GM19468 (cell line): ENCODE measurements around the gene MEGF11.

Source experiments
- ATAC-seq: cut with Tn5 transposase; IDR thresholded peaks from one replicate; pipeline ENCODE4 v1.9.1; 2021; ENCODE audit warnings: mild to moderate bottlenecking, moderate library complexity, moderate number of reproducible peaks; ENCODE audit not compliant: unreplicated experiment; ENCODE audit errors: extremely low read depth

The MEGF11 gene

GRCh38 chr15:66222273-66223198 is 31.0 kb downstream of the MEGF11 start:
- ATAC-seq = no peak

GRCh38 chr15:66221126-66221525 is 32.4 kb downstream of the MEGF11 start:
- no peak for ATAC-seq

GRCh38 chr15:66220601-66221000 is 32.9 kb downstream of the MEGF11 start:
- ATAC-seq = no peak

- ATAC-seq = no peak
Observed at GRCh38 chr15:66219339-66219738, 34.2 kb downstream of the MEGF11 start.

- ATAC-seq = no peak
Observed at GRCh38 chr15:66216806-66217205, 36.7 kb downstream of the MEGF11 start.

GRCh38 chr15:66215811-66216210 is 37.7 kb downstream of the MEGF11 start:
- no peak for ATAC-seq

GRCh38 chr15:66214246-66214645 is 39.3 kb downstream of the MEGF11 start:
- no peak for ATAC-seq

- no peak for ATAC-seq
Observed at GRCh38 chr15:66212563-66212921, 41.0 kb downstream of the MEGF11 start.

GRCh38 chr15:66211670-66212562 is 41.6 kb downstream of the MEGF11 start:
- no peak for ATAC-seq

GRCh38 chr15:66210684-66211083 is 42.9 kb downstream of the MEGF11 start:
- no peak for ATAC-seq

GRCh38 chr15:66198757-66199156 is 54.8 kb downstream of the MEGF11 start:
- no peak for ATAC-seq

- ATAC-seq = no peak
Observed at GRCh38 chr15:66196602-66197001, 56.9 kb downstream of the MEGF11 start.

- no peak for ATAC-seq
Observed at GRCh38 chr15:66195621-66196230, 57.8 kb downstream of the MEGF11 start.

- no peak for ATAC-seq
Observed at GRCh38 chr15:66193066-66193465, 60.5 kb downstream of the MEGF11 start.

- ATAC-seq = no peak
Observed at GRCh38 chr15:66190746-66191145, 62.8 kb downstream of the MEGF11 start.

- no peak for ATAC-seq
Observed at GRCh38 chr15:66189291-66189690, 64.3 kb downstream of the MEGF11 start.

GRCh38 chr15:66188464-66188863 is 65.1 kb downstream of the MEGF11 start:
- ATAC-seq = no peak

GRCh38 chr15:66187271-66187670 is 66.3 kb downstream of the MEGF11 start:
- ATAC-seq = no peak

GRCh38 chr15:66186049-66186825 is 67.3 kb downstream of the MEGF11 start:
- ATAC-seq = no peak
